Natural killer cell (primary cell): ENCODE results near the gene MGAT3. TPM values are rescaled to one million over a fixed set of nuclear protein-coding genes. Genes with fewer than 3 reads are reported as not detected.

Source experiments
- ATAC-seq, 3 donors: fragments of 150-1000 bp in 2 of 3; fragments of 200-7000 bp in 1 of 3; cut with Tn5 transposase; 1 replicate in 1 of 3; 2 replicates in 2 of 3; pipeline ENCODE4 v1.10.0; 2021; ENCODE audit warnings: mild to moderate bottlenecking in 2 of 3, moderate library complexity in 2 of 3
- DNase-seq, 2 donors: peaks; one replicate each; pipeline versions ENCODE4 v3.0.0 to v3.0.0-alpha.2; 2013 to 2021; ENCODE audit warnings: mixed read lengths in 1 of 2
- H3K27ac ChIP-seq: one replicate; pipeline ENCODE4 v1.5.1; 2013; ENCODE audit warnings: mild to moderate bottlenecking, low read length
- H3K27me3 ChIP-seq: one replicate; pipeline ENCODE4 v1.6.1; 2013; ENCODE audit warnings: low read length; ENCODE audit not compliant: control insufficient read depth, insufficient read depth
- H3K36me3 ChIP-seq: one replicate; pipeline ENCODE4 v1.6.1; 2013; ENCODE audit warnings: low read length; ENCODE audit not compliant: control insufficient read depth, insufficient read depth
- H3K4me1 ChIP-seq: one replicate; pipeline ENCODE4 v1.6.1; 2013; ENCODE audit warnings: low read length; ENCODE audit not compliant: control insufficient read depth, insufficient read depth
- H3K4me3 ChIP-seq: one replicate; pipeline ENCODE4 v1.5.1; 2013; ENCODE audit warnings: low read length
- H3K9me3 ChIP-seq: one replicate; pipeline ENCODE4 v1.6.1; 2013; ENCODE audit warnings: low read length; ENCODE audit not compliant: control insufficient read depth, insufficient read depth
- H3K27ac Mint-ChIP-seq, 2 donors: one replicate each; pipeline ENCODE4 v1.8.0; 2022; ENCODE audit warnings: mild to moderate bottlenecking in 2 of 2, mixed read lengths in 2 of 2, moderate library complexity in 1 of 2
- H3K27me3 Mint-ChIP-seq, 2 donors: one replicate each; pipeline ENCODE4 v1.8.0; 2022; ENCODE audit warnings: low read depth in 2 of 2, mixed read lengths in 2 of 2
- H3K36me3 Mint-ChIP-seq: one replicate; pipeline ENCODE4 v1.8.0; 2022; ENCODE audit warnings: mixed read lengths
- H3K4me1 Mint-ChIP-seq, 2 donors: one replicate each; pipeline ENCODE4 v1.8.0; 2022; ENCODE audit warnings: mixed read lengths in 2 of 2
- H3K4me3 Mint-ChIP-seq: one replicate; pipeline ENCODE4 v1.8.0; 2022; ENCODE audit warnings: mild to moderate bottlenecking, moderate library complexity, mixed read lengths
- H3K9me3 Mint-ChIP-seq, 2 donors: one replicate each; pipeline ENCODE4 v1.8.0; 2022; ENCODE audit warnings: mixed read lengths in 2 of 2
- CTCF ChIP-seq: fragments of 200-600 bp; IDR thresholded peaks from one replicate; pipeline ENCODE4 v1.8.0; 2022; ENCODE audit warnings: antibody characterized with exemption
- WGBS: methylation state at CpG from one replicate; pipeline ENCODE4 v1.1.7; 2013; ENCODE audit warnings: missing lambda C conversion rate; ENCODE audit not compliant: insufficient coverage; 5-methylcytosine and 5-hydroxymethylcytosine counted together
- intact Hi-C: fragments of 100-400 bp; cut with micrococcal nuclease; formaldehyde crosslinking; loops from one replicate; pipeline ENCODE4 v1.14.2; 2022
- total RNA-seq, 4 donors: library from RNA; stranded (reverse); fragments of 120-200 nt in 1 of 4; gene quantifications; one replicate each; pipeline versions ENCODE4 v1.2.3 to v1.2.4, GENCODE V29; 2013 to 2022

Gene MGAT3
- total RNA-seq, 3 donors from 2014 or later (not counting 1 experiment from before 2014, with no cell fraction given), result 0.09 to 13.7 (median 0.11) TPM

GRCh38 chr22:39536711-39537110 is 79.9 kb downstream of the MGAT3 start:
- H3K9me3 Mint-ChIP-seq, result no peaks in the 10 kb centered on the region
- DNase-seq (no peak), ATAC-seq (no peak)
- no peak overlapping the region for H3K4me3 Mint-ChIP-seq
- no peaks in the 10 kb centered on the region for H3K27me3 ChIP-seq
- WGBS, result 79% methylated on average over 8 of the region's 8 CpGs
- peaks cover 5 to 15% of the 10 kb centered on the region in 2 donors for H3K4me1 Mint-ChIP-seq
- peaks cover 12% of the 10 kb centered on the region for H3K4me1 ChIP-seq
- no peak overlapping the region for H3K27ac Mint-ChIP-seq
- no peaks in the 10 kb centered on the region for H3K36me3 ChIP-seq
- H3K36me3 Mint-ChIP-seq, result no peaks in the 10 kb centered on the region
- peaks cover 0 to 4% of the 10 kb centered on the region in 2 donors for H3K27me3 Mint-ChIP-seq
- intact Hi-C loops, result loop anchor here (10.0 kb wide), 1 partner anchor 1108 kb away; no protein-coding TSS in a partner anchor
- H3K27ac ChIP-seq, result no peak overlapping the region
- no peak overlapping the region for H3K4me3 ChIP-seq
- H3K9me3 ChIP-seq, result no peaks in the 10 kb centered on the region
- TF ChIP-seq CTCF, result no peak

- no peak overlapping the region for H3K4me3 ChIP-seq
- Mint-ChIP-seq H3K27ac (no peak overlapping the region), H3K36me3 (no peaks in the 10 kb centered on the region), H3K4me3 (no peak overlapping the region), H3K27me3 (peaks cover 0 to 4% of the 10 kb centered on the region in 2 donors), H3K9me3 (no peaks in the 10 kb centered on the region), H3K4me1 (peaks cover 0 to 4% of the 10 kb centered on the region in 2 donors)
- DNase-seq (no peak), ATAC-seq (no peak)
- no peak for TF ChIP-seq CTCF
- no peaks in the 10 kb centered on the region for H3K27me3 ChIP-seq
- H3K27ac ChIP-seq, result no peak overlapping the region
- peaks cover 8% of the 10 kb centered on the region for H3K4me1 ChIP-seq
- intact Hi-C loops, result loop anchor here (10.0 kb wide), 1 partner anchor 1107 kb away; no protein-coding TSS in a partner anchor
- no CpG with 5 or more reads among the region's 2 CpGs for WGBS
- H3K9me3 ChIP-seq, result no peaks in the 10 kb centered on the region
- H3K36me3 ChIP-seq, result no peaks in the 10 kb centered on the region
These were observed 81.2 kb downstream of the MGAT3 start for GRCh38 chr22:39537975-39538374.

Other genes with a start within 250 kb of the MGAT3 start
- 1 to 10 TPM in 1 of 3 donors, under 1 TPM in 2; 0.28 to 1.2 (median 0.31) TPM for gene PDGFB, start 212.0 kb upstream of the MGAT3 start, total RNA-seq
- 1,000 to 10,000 TPM; 1,534 to 1,757 (median 1,614) TPM for gene RPL3, start 137.4 kb upstream of the MGAT3 start, total RNA-seq
- 10 to 100 TPM; 30.3 to 35.7 (median 31.3) TPM for gene SYNGR1, start 107.0 kb upstream of the MGAT3 start, total RNA-seq
- 10 to 100 TPM; 24.3 to 30.4 (median 24.8) TPM for gene TAB1, start 57.2 kb upstream of the MGAT3 start, total RNA-seq
- gene MIEF1, start 45.3 kb downstream of the MGAT3 start, total RNA-seq, result 10 to 100 TPM; 16.1 to 27.6 (median 25.1) TPM
- gene ATF4, start 63.5 kb downstream of the MGAT3 start, total RNA-seq, result 100 to 1,000 TPM; 235 to 242 (median 238) TPM
- 10 to 100 TPM; 56.7 to 66.5 (median 61.3) TPM for gene RPS19BP1, start 75.7 kb downstream of the MGAT3 start, total RNA-seq
- under 1 TPM; 0.05 to 0.83 (median 0.72) TPM for gene CACNA1I, start 113.7 kb downstream of the MGAT3 start, total RNA-seq